Tibial artery (tissue), 4 donors: ENCODE results near the gene NWD2.

ENCODE experiments used
- DNase-seq, 2 donors: peaks; one replicate each; pipeline ENCODE4 v3.0.0-alpha.2; 2019
- H3K27ac ChIP-seq, 2 donors: fragments of 200-600 bp; sonication (generic) in 1 of 2; 1 replicate in 1 of 2; 2 replicates in 1 of 2; pipeline ENCODE4 v1.5.1; 2018 to 2019; ENCODE audit warnings: mild to moderate bottlenecking in 1 of 2
- H3K27me3 ChIP-seq, 2 donors: fragments of 200-600 bp; sonication (generic) in 1 of 2; one replicate each; pipeline versions ENCODE4 v1.5.1 to v1.6.0; 2016 to 2019
- H3K36me3 ChIP-seq, 3 donors: fragments of 200-600 bp; sonication (generic) in 2 of 3; one replicate each; pipeline ENCODE4 v1.5.1; 2016 to 2019; ENCODE audit warnings: mild to moderate bottlenecking in 2 of 3
- H3K4me1 ChIP-seq, 4 donors: fragments of 200-600 bp; sonication (generic) in 2 of 4; 1 replicate in 3 of 4; 2 replicates in 1 of 4; pipeline ENCODE4 v1.5.1; 2016 to 2019
- H3K4me3 ChIP-seq, 2 donors: fragments of 200-600 bp; sonication (generic) in 1 of 2; 1 replicate in 1 of 2; 2 replicates in 1 of 2; pipeline ENCODE4 v1.5.1; 2018 to 2019; ENCODE audit warnings: mild to moderate bottlenecking in 2 of 2
- H3K9me3 ChIP-seq, 3 donors: fragments of 200-600 bp; sonication (generic) in 1 of 3; one replicate each; pipeline ENCODE4 v1.5.1; 2016 to 2019
- CTCF ChIP-seq, 2 experiments: fragments of 200-600 bp in 1 of 2; fragments of 450-650 bp in 1 of 2; IDR thresholded peaks; one replicate each; pipeline ENCODE4 v1.5.1; 2017 to 2019; ENCODE audit warnings: antibody characterized with exemption in 2 of 2, mild to moderate bottlenecking in 1 of 2, moderate library complexity in 1 of 2
- intact Hi-C: fragments of 100-400 bp; cut with DNase I; formaldehyde crosslinking; loops from one replicate; pipeline ENCODE4 v1.15.0; 2023; ENCODE audit warnings: low total_unique reads

Gene NWD2

GRCh38 chr4:37480509-37480908 lies 236.0 kb downstream of the NWD2 start:
- intact Hi-C loops: no loop called here

GRCh38 chr4:37481547-37482122 lies 237.1 kb downstream of the NWD2 start:
- Histone ChIP-seq H3K9me3 (no peaks in the 10 kb centered on the region), H3K27me3 (no peaks in the 10 kb centered on the region), H3K4me1 (no peaks in the 10 kb centered on the region), H3K4me3 (no peak overlapping the region), H3K36me3 (no peaks in the 10 kb centered on the region), H3K27ac (no peak overlapping the region)
- no peak for DNase-seq
- intact Hi-C loops: no loop called here
- TF ChIP-seq CTCF (IDR thresholded peaks at IDR 0.05): no peak

More at GRCh38 chr4:37480509-37480908, 236.0 kb downstream of the NWD2 start:
- Histone ChIP-seq H3K27ac (no peak overlapping the region), H3K4me1 (no peaks in the 10 kb centered on the region), H3K4me3 (no peak overlapping the region), H3K36me3 (no peaks in the 10 kb centered on the region), H3K27me3 (no peaks in the 10 kb centered on the region), H3K9me3 (no peaks in the 10 kb centered on the region)
- no peak for DNase-seq
- no peak for TF ChIP-seq CTCF (IDR thresholded peaks at IDR 0.05)

GRCh38 chr4:37482236-37482913 lies 237.8 kb downstream of the NWD2 start:
- H3K27me3 ChIP-seq: no peaks in the 10 kb centered on the region
- no peaks in the 10 kb centered on the region for H3K9me3 ChIP-seq
- intact Hi-C loops: no loop called here
- H3K4me1 ChIP-seq: no peaks in the 10 kb centered on the region
- no peak for TF ChIP-seq CTCF (IDR thresholded peaks at IDR 0.05)
- no peaks in the 10 kb centered on the region for H3K36me3 ChIP-seq
- no peak overlapping the region for H3K4me3 ChIP-seq
- no peak for DNase-seq
- H3K27ac ChIP-seq: no peak overlapping the region

GRCh38 chr4:37483610-37484009 lies 239.1 kb downstream of the NWD2 start:
- Histone ChIP-seq H3K27me3 (no peaks in the 10 kb centered on the region), H3K9me3 (no peaks in the 10 kb centered on the region), H3K27ac (no peak overlapping the region), H3K4me3 (no peak overlapping the region), H3K4me1 (no peaks in the 10 kb centered on the region), H3K36me3 (no peaks in the 10 kb centered on the region)
- intact Hi-C loops: no loop called here
- DNase-seq: no peak
- TF ChIP-seq CTCF (IDR thresholded peaks at IDR 0.05): no peak

GRCh38 chr4:37486166-37486565 lies 241.6 kb downstream of the NWD2 start:
- intact Hi-C loops: no loop called here
- H3K9me3 ChIP-seq: no peaks in the 10 kb centered on the region
- no peaks in the 10 kb centered on the region for H3K27me3 ChIP-seq
- H3K27ac ChIP-seq: no peak overlapping the region
- DNase-seq: no peak
- H3K4me1 ChIP-seq: no peaks in the 10 kb centered on the region
- no peaks in the 10 kb centered on the region for H3K36me3 ChIP-seq
- no peak overlapping the region for H3K4me3 ChIP-seq
- TF ChIP-seq CTCF (IDR thresholded peaks at IDR 0.05): no peak
